ENCODE measurements around the gene FRK.

FRK gene

DNA sequence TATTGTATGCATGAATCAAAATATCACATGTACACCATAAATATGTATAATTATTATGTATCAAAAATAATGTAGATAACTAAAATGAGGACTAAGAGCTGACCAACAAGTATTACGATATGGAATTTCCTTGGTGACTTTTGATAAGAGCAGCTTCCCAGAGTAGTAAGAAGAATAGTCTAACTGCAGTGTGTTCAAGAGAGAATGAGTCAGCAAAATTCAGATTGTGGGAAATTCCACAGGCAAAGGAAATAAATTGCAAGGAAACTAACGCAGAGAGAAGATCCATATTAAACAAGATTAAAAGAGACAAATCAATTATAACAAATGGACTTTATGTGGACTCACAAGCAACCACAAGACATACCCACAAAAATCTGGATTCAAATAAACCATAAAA is 26.4 kb downstream of the FRK start:
- DNase-seq: no peak

DNA sequence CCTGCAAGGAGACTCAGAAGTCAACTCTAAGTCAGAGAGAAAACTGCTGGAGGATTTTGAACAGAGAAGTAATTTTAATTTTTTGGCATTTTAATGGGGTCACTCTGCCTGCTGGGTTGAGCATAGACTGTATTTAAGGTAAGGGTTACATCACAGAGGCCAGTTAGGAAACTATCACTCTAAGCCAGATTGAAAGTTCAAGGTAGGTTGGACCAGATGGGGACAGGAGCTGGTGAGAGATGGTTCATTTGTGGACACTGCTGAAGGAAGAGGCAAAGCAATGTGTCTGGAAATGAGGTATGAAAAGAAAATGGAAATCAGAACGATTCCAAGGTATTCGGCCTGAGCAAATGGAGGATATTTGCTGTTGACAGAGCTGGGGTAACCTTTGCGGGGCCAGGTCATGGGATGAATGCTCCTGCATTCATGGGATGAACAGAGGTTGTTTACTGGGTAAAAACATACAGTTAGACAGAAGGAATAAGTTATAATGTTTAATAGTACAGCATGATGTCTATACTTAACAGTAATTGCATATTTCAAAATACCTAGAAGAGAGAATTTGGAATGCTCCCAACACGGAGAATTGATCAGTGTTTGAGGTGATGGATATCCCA is 26.9 kb downstream of the FRK start:
- DNase-seq: no peak

DNA sequence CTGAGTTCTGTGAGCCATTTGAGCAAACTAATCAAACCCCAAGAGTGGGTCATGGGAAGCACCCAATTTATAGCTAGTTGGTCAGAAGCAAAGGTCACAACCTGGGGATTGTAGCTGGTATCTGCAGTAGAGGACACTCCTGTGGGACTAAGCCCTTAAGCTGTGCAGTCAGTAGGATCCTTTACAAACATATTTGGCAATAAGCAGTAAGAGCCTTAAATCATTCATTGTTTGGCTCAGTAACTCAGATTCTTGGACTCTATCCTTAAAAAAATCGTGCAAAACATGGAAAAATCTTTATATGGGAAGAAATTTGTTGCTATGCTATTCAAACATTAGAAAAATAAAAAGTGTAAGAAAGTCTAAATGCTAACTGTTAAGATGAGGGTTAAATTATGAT is 29.9 kb downstream of the FRK start:
- DNase-seq: no peak

DNA sequence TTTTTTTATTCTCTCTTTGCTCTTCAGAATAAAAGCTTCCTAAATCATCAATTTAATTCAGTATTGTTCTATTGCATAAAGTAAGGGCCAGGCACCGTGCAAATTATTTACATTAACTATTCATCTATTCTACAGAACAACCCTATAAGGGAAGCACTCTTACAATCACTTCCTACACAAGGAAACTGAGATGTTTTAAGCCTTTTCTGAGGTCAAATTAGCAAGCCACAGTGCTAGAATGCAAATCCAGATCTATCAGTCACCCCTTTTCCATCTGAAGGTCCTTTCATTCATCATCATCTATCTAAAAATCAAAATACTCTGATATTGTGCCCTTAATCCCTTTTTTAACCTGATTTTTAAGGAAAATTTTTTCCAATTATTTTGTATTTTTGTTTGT is 31.2 kb downstream of the FRK start:
- no peak for DNase-seq

DNA sequence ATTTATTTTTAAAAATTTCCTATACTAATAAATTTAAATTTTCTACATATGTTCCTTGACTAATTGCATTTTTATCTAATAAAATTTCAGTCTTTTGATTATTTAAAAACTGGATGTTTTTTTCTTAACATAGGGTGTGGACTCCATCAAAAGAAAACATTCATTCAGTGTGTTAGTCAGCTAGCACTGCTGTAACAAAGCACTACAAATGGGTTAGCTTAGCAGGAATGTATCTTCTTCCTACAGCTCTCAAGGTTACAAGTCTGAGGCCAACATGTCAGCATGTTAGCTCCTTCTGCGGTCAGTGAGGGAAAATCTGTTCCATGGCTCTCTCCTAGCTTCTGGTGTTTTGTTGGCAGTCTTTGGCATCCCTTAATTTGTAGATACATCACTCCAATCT is 32.5 kb downstream of the FRK start:
- DNase-seq: no peak

DNA sequence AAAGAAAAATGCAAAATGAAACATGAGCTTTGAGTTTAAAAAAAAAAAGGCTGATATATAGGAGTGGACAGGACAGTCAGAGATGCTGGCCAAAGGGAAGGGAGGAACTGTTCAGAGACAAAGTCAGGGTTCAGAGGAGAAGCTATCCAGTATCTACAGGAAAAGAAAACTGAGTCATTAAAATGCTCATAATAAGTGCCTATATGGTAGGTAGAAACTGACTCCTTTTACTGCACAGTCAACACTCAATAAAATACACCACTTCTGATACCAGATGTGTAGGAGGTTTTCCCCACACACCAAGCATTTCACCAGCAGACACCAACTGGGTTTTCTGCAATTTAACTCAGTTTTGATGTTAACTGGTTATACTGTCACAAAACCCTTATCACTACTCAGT is 32.9 kb downstream of the FRK start:
- DNase-seq: no peak

DNA sequence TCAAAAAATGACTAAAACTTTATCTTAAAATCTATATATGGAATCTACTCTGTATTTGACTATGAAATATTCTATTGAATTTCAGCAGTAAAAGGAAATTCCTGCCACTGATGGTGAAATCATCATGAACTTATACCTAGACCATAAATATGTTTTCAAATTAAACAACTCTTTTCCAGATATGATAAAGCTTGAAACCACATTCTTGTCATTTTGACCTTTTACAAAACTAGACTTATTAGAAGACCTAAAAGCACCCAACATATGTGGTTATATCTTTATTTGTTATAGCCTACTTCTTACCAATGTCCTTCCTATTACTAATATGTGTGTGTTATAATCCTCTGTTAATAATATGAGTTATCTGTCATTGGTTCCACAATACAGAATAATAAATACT is 35.3 kb downstream of the FRK start:
- DNase-seq: no peak

DNA sequence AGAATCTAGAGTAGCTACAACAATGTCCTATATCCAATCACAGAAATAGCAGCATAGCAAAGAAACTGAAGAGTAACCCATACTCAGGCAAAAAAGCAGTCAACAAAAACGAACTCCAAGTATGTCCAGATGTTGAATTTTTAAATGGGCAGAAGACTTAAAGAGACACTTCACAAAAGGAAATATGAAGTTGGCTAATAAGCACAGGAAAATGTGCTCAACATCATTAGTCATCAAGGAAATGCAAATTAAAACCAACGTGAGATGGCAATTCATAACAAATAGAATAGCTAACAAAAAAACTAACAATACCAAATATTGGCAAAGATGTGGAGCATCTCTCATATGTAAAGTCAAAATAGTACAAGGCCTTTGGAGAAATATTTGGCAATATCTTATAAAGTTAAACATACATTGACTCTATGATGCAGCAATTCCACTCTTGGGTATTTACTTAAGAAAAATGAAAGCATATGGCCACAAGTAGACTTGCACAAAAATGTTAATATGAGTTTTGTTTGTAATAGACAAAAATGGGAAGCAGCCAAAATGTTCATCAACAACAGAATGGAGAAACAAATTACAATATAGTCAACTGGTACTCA is 37.7 kb downstream of the FRK start:
- no peak for DNase-seq

DNA sequence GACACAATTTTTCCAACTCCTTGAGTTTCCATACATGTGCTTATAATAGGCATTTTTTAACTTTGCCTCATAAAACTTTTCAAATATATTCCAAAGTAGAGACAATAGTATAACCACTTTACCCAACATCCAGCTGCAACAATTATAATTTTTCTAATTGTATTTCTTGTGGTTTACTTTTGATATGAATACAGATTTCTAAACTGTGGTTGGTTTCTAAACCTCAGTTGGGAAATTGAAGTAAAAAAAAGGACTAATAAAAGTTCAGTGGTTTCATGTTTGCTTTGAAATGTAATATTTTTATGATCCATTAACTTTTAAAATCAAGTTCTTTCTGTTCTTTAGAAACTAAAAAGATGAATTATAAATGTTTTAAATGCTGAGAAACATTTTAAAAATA is 40.0 kb downstream of the FRK start:
- DNase-seq: no peak

DNA sequence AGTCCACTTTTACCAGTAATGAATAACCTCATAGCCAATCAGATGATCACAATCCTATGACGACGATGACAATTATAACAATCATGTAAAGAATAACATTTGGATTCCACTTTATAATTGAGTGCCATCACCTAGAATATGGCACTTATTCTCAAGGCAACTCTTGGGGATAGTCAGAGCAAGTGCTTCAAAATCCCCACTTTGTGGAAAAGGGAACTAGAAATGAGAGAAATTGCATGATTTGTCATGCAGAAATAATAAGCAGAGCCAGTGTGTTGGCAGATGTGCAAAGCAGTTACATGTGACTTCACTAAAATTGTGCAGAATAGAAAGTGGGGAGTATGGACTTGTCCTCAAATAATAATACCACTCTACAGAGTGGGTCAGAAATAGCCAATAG is 41.3 kb downstream of the FRK start:
- no peak for DNase-seq

DNA sequence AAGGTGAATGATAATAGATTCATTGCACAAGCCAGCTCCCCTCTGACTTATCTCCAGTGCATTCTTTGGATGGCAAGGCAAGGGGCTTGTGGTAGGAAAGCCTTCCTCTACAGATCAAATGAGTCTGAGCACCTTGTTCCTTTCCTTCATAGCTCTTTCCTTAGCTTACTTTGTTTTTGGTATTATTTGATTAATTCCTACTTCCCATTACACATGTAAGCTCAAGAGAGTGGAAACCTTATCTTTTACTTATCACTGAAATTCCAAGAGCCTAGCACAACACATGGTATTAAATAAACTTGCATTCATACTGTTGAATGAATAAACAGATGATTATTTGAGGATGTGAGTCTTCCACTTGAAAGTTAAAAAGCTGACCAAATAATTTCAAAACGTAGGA is 41.7 kb downstream of the FRK start:
- no peak for DNase-seq

DNA sequence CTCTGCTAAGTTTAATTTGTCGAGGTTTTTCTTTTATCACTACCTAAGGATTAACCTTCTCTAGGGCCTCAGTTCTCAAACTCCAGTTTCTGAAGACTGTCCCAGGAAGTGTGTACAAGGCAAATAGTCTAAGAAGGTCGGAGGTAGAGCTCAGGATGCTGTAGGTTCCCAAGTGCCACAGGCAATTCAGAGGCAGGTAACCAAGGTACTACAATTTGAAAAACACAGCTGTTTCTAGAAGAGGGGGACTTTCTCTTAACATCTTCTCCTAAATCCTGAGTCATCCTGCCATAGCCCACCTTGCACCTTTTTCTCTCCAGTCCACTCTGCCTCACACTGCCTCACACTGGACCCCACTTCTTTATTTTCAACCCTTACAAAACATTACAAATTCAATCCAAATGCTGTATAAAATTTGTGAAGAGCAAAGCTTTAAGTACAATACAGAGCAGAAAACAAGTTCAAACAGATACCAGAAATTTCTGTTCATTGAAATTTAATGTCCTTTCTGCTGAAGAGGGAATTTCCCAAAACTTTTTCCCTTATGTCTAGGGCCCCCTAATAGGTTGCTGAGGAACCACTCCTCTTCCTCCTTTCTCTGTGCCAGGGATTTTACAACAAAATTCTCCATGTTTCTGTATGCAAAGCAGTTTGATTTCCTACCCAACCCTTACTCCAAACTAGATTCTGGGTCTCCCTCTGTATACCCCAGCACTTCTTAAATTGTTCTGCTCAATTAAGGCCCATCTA is 43.0 kb downstream of the FRK start:
- DNase-seq: no peak

DNA sequence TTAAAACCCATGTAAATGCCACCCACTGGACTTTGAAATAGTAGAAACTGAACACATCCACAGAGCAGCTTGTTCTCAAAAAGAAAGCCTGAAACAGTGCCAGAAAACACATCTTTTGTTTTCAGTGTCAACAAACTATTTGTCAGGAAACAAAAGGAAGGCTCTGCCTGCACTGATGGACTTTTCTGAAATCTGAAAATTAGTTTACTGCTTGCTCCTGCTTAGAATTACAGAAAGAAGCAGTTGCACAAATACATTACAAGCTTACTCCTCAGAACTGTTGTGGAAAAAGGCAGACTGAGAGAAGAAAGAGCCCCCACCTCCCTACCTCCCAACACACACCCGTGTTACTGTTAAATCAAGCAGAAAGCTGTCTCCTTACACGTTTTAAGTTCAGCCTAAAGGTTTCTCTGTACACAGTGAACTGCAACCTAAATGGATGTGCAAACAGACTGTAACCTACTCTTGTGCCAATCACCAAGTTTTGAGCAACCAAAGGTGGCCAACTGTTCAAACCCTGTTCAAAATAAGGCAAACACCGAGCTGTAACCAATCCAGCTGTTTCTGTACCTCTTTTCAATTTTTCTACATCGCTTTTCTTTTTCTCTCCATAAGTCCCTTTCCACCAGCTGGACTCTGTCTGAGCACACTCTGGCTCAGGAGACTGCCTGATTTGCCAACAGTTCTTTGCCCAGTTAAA is 43.7 kb downstream of the FRK start:
- DNase-seq: no peak

DNA sequence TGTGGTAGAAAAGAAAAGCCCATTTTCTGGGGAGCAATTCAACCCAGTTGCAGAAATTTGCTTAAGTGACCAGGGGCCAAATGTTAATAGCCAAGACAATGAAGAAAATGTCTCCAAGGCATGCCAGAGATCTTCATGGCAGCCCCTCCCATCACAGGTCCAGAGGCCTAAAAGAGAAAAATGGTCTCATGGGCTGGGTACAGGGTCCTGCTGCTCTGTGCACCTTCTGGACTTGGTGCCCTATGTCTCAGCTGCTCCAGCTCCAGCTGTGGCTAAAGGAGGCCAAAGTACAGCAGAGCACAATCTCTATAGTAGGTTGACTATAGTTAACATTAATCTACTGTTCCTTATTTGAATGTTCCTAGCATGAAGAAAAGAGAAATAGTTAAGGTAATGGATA is 44.7 kb downstream of the FRK start:
- DNase-seq: no peak

DNA sequence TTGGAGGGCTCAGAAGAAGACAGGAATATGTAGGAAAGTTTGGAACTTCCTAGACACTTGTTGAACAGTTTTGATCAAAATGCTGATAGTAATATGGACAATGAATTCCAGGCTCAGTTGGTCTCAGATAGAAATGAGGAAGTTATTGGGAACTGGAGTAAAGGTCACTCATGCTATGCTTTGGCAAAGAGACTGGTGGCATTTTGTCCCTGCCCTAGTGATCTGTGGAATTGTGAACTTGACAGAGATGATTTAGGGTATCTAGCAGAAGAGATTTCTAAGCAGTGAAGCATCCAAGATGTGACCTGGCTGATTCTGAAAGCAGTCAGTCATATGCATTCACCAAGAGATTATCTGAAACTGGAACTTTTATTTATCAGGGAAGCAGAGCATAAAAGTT is 45.1 kb downstream of the FRK start:
- no peak for DNase-seq

DNA sequence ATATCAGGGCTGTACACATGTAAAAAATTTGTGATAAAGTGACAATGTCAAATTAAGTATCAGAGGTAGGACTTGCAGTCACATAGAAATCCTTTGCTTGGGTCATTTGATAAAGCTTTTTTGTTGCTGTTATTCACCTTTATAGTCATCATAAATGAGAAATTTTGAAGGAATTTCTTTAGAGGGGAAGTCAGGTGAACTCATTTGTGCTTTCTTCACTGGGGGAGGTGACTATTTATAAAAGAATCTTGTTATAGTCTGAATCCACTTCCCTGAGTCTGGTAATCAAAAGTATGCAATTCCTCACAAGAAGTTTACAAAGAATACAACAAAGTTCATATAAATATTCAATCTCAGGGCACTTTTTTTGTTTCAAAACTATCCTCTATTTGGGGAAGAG is 47.7 kb downstream of the FRK start:
- DNase-seq: no peak

DNA sequence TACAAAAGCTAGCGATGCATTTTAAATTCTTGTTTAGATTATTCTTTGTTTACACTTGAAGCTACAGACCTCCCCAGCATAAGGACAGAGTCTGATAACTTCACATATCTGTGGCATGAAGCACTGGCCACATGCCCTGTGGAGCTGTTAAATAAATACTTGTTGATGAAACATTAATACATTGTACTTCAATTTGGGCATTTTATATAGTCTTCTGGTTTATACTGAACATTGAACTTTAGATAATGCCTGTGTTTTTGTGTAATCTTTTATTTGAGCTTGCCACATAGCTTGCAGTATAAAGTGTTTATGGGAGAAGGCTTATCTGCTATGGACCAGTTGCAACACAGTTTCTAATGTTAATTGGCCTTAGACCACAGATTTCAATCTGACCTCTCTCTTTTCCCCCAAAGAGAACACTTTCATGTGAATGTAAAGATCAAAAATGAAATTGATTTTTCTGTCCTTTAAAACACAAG is 48.2 kb downstream of the FRK start:
- no peak for DNase-seq

DNA sequence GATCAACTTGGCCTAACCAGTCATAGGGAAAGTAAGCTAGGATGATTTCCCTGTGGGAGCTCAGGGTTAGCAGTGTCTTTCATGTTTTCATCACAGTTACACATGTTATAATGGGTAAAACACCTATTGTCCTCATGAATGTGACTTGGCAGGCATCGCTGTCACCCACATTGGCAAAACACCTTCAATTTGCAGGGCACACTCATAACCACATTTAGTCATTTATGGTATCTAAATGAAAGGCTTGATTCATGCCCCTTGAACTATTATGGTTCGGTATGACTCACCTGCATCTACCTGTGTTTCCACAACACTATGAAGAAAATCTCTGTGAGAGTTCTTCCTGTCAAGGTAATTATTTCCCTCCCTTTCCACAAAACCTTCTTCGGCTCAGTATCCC is 49.2 kb downstream of the FRK start:
- DNase-seq: no peak

DNA sequence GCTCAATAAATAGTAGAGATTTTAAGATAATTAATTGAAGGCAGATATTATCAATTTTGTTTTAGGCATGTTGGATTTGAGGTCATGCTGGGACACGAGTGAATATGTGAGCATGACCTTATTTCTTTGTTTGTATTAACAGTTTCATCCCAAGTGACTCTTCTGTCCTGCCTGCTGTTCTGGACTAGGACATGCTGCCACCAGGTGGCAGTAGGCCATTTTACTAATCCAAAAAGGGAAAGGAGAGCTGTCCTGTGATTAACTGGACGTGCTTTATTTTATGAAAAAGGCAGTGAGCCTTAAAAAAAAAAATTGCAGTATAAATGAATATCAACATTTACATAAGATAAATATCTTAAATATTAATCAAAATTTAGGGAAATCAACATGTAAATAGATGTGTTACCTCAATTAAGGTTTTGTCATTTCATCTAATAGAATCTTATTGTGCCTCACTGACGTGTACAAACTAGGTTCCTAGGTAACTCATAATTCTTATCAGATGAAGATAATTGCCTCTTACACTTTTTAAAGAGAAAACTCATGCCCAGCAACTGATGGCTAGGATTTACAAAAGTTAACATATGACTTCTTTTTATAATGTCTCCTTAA is 49.8 kb downstream of the FRK start:
- peak; percentile 26 for DNase-seq

DNA sequence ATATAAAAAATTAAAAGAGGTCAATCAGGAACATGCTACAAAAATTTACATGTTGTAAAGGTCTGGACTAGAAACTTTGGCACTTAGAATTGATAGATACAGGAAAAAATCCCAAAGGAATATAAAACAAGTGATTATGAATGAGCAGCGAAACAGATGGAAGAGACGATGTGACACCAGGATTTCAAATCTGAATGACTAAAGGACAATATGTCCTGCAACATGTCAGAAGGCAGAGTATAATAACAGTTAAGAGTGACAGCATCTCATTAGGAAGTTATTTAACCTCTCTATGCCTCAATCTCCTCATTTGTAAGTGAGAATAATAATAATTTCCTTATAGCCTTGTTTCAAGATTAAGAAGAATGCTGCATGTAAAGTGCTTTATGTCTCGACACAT is 50.3 kb downstream of the FRK start:
- no peak for DNase-seq

DNA sequence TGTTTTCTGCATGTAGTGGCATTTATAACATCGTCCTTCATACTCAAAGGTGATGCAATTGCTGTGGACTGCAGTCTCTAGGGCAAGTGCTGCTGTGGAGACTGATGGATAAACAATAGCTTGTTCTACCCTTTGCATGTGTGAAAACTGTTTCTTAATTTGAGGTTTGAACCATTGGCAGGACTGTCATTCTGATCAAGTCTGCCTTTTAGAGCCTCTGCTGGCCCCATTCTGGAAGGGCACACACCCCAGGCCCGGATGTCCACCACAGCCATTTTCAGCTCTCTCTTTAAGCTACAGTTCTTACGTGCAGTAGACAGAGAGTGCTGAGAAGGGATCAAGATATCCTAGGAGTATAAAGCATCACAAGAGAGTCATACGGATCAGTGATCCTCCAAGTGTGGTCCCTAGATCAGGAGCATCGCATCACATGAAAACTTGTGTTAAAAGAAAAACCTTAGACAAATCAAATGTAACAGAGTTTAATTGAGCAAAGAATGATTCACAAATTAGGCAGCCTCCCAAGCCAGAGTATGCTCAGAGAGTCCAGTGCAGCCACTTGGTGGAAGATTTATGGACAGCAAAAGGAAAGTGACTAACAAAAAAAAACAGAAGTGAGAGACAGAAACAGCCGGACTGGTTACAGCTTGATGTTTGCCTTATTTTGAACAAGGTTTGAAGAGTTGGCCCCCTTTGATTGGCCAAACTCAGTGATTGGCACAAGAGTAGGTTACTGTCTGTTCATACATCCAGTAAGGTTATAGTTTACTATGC is 52.0 kb downstream of the FRK start:
- DNase-seq: no peak

Measured in CD4-positive, alpha-beta T cell treated with Interleukin-15 for 1 hour (primary cell).